CD4-positive, alpha-beta T cell treated with Interleukin-4 for 4 hours (primary cell): ENCODE data around the gene PLD6.

Source experiments
- DNase-seq: peaks from one replicate; pipeline ENCODE4 v3.0.0-alpha.2; 2020

Gene PLD6

DNA sequence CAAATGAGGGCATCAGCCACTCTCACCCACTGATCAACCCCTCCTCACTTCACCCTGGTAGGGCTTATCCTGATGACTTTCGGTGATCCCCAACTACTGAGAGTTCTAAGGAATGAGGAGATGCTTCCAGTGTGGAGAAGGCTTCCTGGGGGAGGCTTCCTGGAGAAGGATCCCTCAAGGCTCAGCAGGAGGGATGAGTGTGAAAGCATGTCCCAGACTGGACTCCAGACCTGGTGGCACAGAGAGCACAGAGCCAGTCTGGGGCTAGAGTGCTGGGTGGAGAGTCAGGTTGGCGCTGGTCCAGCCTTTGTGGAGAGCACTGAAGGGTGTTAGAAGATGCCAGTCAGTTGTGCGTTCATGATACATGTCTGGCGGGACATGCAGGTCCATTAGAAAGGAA, 53.7 kb downstream of the PLD6 start:
- no peak for DNase-seq

DNA sequence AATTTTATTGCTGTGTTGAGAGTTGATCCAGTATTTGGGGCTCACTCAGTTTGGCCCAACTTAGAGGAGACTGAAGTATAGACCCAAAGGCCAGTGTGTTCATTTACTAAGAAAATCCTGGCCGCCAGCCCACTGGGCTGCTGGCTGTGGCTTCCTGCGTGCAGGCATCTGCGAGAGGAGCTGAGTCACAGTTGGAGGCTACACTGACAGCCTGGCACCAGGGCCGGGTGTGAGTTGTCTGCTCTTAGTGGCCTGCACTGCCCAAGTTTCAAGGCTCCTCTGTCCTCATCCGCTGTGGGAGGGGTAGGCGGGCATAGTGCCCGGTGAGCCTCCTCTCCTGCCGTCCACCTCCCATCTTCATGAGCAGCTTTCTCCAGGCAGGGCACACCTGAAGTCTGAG, 54.2 kb downstream of the PLD6 start:
- DNase-seq: peak; percentile 27

GRCh38 chr17:17151541-17151940, 54.6 kb downstream of the PLD6 start:
- DNase-seq: no peak

DNA sequence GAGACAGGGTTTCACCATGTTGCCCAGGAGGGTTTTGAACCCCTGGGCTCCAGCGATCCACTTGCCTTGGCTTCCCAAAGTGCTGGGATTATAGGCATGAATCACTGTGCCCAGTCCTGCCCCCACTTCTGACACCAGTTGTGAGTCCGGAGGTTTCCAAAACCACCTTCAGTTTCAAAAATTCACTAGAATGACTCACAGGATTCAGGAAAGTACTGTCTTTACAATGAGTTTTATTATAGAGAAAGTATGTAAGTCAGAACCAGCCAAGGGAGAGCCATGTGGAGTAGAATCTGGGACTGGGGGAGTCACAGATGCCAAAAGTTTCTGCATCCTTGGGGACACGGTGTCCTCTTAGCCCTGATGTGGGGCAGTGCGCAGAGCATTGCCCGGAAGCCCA, 55.1 kb downstream of the PLD6 start:
- no peak for DNase-seq
